LNCaP clone FGC (cell line): Measurements from ENCODE around the gene LDAF1.

Source experiments
- DNase-seq: peaks from one replicate; pipeline ENCODE4 v3.0.0-alpha.2; 2011; ENCODE audit warnings: low read depth
- H3K4me3 ChIP-seq: 2 replicates; pipeline ENCODE4 v1.5.1; 2011; ENCODE audit warnings: mild to moderate bottlenecking, low read depth, low read length, control low read depth
- TF ChIP-seq, protein P1 (sequence below): IDR thresholded peaks from 2 replicates; pipeline ENCODE4 v1.5.1; 2012; ENCODE audit warnings: mild to moderate bottlenecking; ENCODE audit not compliant: control insufficient read depth, insufficient read depth; ENCODE audit errors: extremely low read depth

Gene LDAF1

DNA sequence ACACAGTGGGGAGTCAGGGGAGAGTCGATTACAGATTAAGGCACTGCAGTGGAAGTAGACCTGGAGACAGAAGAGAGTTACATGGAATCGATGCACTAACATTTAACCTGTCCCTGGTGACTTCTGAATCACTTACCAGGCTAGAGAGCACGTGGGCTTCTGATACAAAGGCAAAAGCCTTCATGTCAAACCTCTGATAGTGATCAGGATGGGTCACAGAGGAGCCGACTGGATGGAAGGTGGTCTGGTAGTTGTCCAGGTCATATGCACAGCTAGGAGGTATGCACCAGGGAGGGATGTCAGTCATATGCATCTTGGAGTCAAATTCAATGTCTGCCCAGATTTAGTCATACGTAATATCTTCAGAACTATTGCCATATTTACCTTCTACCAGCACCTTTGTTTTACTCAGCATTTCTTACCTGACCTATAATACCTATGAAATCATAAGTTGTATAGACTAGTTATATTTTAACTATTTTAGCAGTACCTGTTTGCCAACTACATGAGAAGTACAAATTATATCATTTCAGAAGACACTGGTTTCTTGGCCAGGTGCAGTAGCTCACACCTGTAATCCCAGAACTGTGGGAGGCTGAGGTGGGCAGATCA lies 41.2 kb downstream of the LDAF1 start:
- H3K4me3 ChIP-seq, result no peak overlapping the region
- TF ChIP-seq, protein P1, sequence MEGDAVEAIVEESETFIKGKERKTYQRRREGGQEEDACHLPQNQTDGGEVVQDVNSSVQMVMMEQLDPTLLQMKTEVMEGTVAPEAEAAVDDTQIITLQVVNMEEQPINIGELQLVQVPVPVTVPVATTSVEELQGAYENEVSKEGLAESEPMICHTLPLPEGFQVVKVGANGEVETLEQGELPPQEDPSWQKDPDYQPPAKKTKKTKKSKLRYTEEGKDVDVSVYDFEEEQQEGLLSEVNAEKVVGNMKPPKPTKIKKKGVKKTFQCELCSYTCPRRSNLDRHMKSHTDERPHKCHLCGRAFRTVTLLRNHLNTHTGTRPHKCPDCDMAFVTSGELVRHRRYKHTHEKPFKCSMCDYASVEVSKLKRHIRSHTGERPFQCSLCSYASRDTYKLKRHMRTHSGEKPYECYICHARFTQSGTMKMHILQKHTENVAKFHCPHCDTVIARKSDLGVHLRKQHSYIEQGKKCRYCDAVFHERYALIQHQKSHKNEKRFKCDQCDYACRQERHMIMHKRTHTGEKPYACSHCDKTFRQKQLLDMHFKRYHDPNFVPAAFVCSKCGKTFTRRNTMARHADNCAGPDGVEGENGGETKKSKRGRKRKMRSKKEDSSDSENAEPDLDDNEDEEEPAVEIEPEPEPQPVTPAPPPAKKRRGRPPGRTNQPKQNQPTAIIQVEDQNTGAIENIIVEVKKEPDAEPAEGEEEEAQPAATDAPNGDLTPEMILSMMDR, result no peak
- no peak for DNase-seq

- DNase-seq, result no peak
- H3K4me3 ChIP-seq, result no peak overlapping the region
- TF ChIP-seq, protein P1, result no peak
These were observed 44.8 kb downstream of the LDAF1 start for GRCh38 chr16:21203155-21203797.

DNA sequence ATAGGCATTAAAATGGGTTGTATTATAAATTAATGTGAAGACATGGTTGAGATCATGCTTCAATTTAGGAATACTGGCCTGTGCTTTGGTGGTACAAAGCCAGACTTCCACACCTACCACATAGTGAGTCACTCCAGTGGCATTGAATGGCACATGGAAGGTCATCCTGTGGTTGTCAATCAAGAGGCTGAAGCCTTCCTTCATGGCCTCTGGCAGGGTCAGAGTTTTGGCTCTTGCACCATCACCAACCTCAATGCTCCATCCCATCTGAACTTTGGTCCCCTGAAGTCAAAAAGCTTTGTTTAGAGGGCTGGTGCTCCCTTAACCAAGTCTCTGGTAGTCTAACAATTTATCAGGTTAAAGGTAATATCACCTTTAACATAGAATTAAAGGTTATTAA lies 46.8 kb downstream of the LDAF1 start:
- no peak overlapping the region for H3K4me3 ChIP-seq
- TF ChIP-seq, protein P1, result no peak
- no peak for DNase-seq

DNA sequence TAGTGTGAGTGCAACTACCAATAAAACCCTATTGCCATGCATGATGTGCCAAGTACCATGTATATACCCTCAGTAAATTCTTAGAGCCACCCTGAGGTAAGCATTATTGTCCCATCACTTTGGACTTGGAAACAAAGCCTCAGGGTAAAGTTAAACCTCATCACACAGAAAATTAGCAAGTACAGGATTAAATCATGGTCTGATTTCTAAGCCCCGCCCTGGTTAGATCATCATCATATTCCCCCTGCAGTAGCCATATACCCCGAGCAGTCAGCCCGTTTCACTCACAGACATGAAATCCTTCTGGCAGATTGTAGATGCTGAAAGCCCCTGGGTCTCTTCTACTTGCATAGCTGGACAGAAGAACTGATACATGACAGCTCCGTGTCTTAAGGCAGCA lies 48.1 kb downstream of the LDAF1 start:
- TF ChIP-seq, protein P1, result no peak
- no peak for DNase-seq
- no peak overlapping the region for H3K4me3 ChIP-seq

DNA sequence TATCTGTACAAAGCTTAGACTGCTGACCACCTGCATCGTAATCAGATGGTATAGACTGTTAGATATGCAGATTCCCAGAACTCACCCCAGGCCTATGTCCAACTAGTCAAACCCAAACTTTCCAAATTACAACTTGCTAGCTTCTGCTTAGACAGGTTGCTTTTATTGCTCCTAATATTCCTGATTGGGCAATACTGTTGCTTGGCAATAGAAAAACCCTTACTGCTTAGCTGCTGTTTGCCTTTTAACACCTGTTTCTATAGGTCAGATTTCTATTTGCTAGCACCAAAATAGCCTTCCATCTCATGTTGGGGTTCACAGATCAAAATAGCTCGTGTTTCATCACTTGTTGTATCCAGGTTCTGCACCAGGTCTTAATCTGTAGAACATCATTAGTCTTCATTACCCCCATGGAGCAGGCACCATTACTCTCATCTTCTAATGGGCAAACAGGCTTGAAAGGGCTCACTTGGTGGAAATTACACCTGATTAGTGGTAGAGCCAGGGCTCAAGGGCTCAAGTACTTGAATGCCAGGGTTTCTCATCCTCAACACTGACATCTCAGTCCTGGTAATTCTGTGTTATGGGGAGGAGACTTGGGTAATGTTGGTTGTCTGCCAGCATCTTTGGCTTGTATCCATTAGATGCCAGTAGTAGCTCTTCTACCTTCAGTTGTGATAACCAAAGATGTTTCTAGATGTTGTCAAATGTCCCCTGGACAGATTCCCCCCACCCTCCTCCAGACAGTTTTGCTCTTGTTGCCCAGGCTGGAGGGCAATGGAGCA lies 50.2 kb downstream of the LDAF1 start:
- DNase-seq, result no peak
- TF ChIP-seq, protein P1, result no peak
- H3K4me3 ChIP-seq, result no peak overlapping the region

DNA sequence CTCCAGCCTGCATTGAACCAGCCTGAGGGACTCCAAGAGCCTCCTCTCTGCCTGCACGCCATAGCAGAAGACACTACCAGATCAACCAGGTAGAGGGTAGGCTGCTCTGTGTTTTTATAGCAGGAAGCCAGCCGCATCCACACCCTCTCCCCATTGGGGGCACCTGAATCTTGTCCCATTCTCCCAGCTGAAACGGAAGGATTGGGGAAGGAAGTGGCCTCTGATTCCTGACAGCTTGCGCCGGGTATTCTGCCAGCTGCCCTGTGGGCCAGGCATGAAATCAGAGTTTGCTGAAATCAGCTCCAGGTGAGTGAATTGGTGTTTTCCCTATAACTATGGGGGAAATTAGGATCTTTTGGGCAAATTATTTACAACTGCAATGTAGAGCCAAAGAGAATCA lies 53.0 kb downstream of the LDAF1 start, which contains the start of gene ZP2:
Gene ZP2 (minus strand): TSS at position 89 of the 400 bp plus-strand sequence. CDS start 27 bp downstream, at position 62.
- no peak for DNase-seq
- TF ChIP-seq, protein P1, result no peak
- H3K4me3 ChIP-seq, result no peak within 1 kb of the TSS

DNA sequence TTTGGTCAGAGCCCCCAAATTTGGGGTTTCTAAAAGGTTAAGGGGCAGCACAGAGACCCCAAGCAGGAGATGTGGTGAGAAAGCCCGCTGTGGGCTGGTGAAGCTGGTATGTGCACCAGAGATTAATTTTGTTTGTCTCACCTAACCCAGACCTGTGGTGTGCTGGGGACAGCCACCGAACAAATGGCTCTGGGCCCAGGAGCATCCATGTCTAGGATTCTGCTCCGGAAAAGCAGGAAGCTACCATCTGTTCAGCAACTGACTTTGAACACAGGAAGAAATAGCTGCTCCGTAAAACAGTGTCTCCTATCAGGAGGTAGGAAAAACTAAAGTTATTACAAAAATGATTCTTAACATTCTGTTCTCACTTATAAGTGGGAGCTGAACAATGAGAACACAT lies 55.6 kb downstream of the LDAF1 start:
- no peak for DNase-seq
- H3K4me3 ChIP-seq, result no peak overlapping the region
- TF ChIP-seq, protein P1, result no peak
